ENCODE data around the gene PRKN. TPM values are rescaled to one million over a fixed set of nuclear protein-coding genes. Genes with fewer than 3 reads are reported as not detected.

Gene PRKN
- polyA plus RNA-seq, 1 donor from 2014 or later, result 1.2 TPM

GRCh38 chr6:162179196-162179951 lies 548.2 kb downstream of the PRKN start:
- no peaks in the 10 kb centered on the region for H3K9me3 ChIP-seq (ENCODE audit: low read length)
- H3K27ac ChIP-seq (ENCODE audit: low read length), result no peak overlapping the region
- H3K9me2 ChIP-seq (ENCODE audit: insufficient read depth, low read length), result no peaks in the 10 kb centered on the region
- no peak overlapping the region for H3K4me2 ChIP-seq (ENCODE audit: low read length)
- H3F3A ChIP-seq (ENCODE audit: insufficient read depth, low read length, poor library complexity, severe bottlenecking), result no peaks in the 10 kb centered on the region
- TF ChIP-seq CTCF (IDR thresholded peaks at IDR 0.05; ENCODE audit: poor library complexity, severe bottlenecking) (no peak), RAD21 (conservative IDR thresholded peaks at IDR 0.05) (no peak), POLR2AphosphoS5 (IDR thresholded peaks at IDR 0.05) (no peak), REST (IDR thresholded peaks at IDR 0.05; ENCODE audit: borderline replicate concordance) (no peak)
- no peak overlapping the region for H3K4me3 ChIP-seq (ENCODE audit: low read length)
- H3K36me3 ChIP-seq (ENCODE audit: insufficient read depth, low read length), result no peaks in the 10 kb centered on the region
- H3K27me3 ChIP-seq (ENCODE audit: insufficient read depth, low read depth, low read length), result no peaks in the 10 kb centered on the region
- H2AFZ ChIP-seq (ENCODE audit: low read depth, low read length), result no peak overlapping the region
- H3K9ac ChIP-seq (ENCODE audit: low read length), result no peak overlapping the region
- H4K20me1 ChIP-seq (ENCODE audit: insufficient read depth), result no peaks in the 10 kb centered on the region
- no peaks in the 10 kb centered on the region for H3K79me2 ChIP-seq (replicated peaks; ENCODE audit: insufficient read depth, low read length)

GRCh38 chr6:162178666-162179065 lies 548.9 kb downstream of the PRKN start:
- H3K27ac ChIP-seq (ENCODE audit: low read length), result no peak overlapping the region
- no peak overlapping the region for H2AFZ ChIP-seq (ENCODE audit: low read depth, low read length)

More at GRCh38 chr6:162178666-162179065, 548.9 kb downstream of the PRKN start:
- no peaks in the 10 kb centered on the region for H3K79me2 ChIP-seq (replicated peaks; ENCODE audit: insufficient read depth, low read length)
- H3K9me3 ChIP-seq (ENCODE audit: low read length), result no peaks in the 10 kb centered on the region
- H3K4me3 ChIP-seq (ENCODE audit: low read length), result no peak overlapping the region
- no peak for TF ChIP-seq MXI1 (conservative IDR thresholded peaks at IDR 0.05; ENCODE audit: poor library complexity, severe bottlenecking)
- no peak for TF ChIP-seq CTCF (IDR thresholded peaks at IDR 0.05; ENCODE audit: poor library complexity, severe bottlenecking)
- TF ChIP-seq TAF1 (IDR thresholded peaks at IDR 0.05; ENCODE audit: low read depth), result no peak
- TF ChIP-seq SMC3 (conservative IDR thresholded peaks at IDR 0.05; ENCODE audit: poor library complexity), result no peak
- TF ChIP-seq POLR2AphosphoS5 (IDR thresholded peaks at IDR 0.05), result no peak
- TF ChIP-seq REST (IDR thresholded peaks at IDR 0.05; ENCODE audit: borderline replicate concordance), result no peak
- no peak for TF ChIP-seq EP300 (conservative IDR thresholded peaks at IDR 0.05; ENCODE audit: poor library complexity, severe bottlenecking)
- TF ChIP-seq RAD21 (conservative IDR thresholded peaks at IDR 0.05), result no peak
- TF ChIP-seq EZH2 (IDR thresholded peaks at IDR 0.05; ENCODE audit: borderline replicate concordance, insufficient read depth, low read length, poor library complexity, severe bottlenecking), result no peak
- no peaks in the 10 kb centered on the region for H4K20me1 ChIP-seq (ENCODE audit: insufficient read depth)
- H3K27me3 ChIP-seq (ENCODE audit: insufficient read depth, low read depth, low read length), result no peaks in the 10 kb centered on the region
- no peak overlapping the region for H3K4me2 ChIP-seq (ENCODE audit: low read length)
- H3K9me2 ChIP-seq (ENCODE audit: insufficient read depth, low read length), result no peaks in the 10 kb centered on the region
- no peaks in the 10 kb centered on the region for H3F3A ChIP-seq (ENCODE audit: insufficient read depth, low read length, poor library complexity, severe bottlenecking)
- H3K9ac ChIP-seq (ENCODE audit: low read length), result no peak overlapping the region
- no peaks in the 10 kb centered on the region for H3K36me3 ChIP-seq (ENCODE audit: insufficient read depth, low read length)

Data from neural cell (in vitro differentiated cells).